ENCODE measurements around the gene APOA5.

DNA sequence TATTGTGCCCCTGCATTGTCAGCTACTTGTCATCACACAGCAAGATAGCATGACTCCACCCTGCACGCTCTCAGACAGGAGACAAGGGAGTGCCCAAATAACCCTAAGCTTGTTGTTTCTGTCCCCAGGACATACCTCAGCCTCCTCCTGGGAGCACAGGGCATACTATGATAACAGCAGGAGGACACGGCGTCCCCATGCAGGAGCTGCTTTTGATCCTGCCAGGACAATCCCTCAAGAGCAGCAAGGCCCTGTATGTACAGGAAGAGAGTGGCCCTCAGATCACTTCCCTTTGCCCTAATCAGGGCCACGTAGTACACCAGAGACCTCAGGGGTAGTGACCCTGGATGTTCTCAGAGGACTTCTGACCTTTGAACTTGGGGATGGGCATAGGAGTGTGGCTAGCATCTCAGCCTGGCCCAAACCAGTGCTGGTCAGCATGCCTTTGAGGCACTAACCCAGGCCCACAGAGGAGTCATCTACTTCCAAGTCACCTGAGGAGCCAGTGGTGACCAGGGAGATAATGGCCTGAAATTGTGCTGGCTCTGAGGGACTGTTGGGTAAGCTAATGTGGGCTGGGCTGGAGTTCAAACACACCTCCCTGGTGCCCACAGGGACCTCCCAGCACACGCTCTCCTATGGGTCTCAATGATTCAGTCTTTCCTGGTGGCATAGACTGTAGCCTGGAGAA lies 22.2 kb upstream of the APOA5 start:
- no peak for TF ChIP-seq TAF1 (IDR thresholded peaks at IDR 0.05; ENCODE audit: low read depth)
- TF ChIP-seq, protein P1, sequence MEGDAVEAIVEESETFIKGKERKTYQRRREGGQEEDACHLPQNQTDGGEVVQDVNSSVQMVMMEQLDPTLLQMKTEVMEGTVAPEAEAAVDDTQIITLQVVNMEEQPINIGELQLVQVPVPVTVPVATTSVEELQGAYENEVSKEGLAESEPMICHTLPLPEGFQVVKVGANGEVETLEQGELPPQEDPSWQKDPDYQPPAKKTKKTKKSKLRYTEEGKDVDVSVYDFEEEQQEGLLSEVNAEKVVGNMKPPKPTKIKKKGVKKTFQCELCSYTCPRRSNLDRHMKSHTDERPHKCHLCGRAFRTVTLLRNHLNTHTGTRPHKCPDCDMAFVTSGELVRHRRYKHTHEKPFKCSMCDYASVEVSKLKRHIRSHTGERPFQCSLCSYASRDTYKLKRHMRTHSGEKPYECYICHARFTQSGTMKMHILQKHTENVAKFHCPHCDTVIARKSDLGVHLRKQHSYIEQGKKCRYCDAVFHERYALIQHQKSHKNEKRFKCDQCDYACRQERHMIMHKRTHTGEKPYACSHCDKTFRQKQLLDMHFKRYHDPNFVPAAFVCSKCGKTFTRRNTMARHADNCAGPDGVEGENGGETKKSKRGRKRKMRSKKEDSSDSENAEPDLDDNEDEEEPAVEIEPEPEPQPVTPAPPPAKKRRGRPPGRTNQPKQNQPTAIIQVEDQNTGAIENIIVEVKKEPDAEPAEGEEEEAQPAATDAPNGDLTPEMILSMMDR (IDR thresholded peaks at IDR 0.05; ENCODE audit: poor library complexity, severe bottlenecking): no peak
- TF ChIP-seq EZH2 (IDR thresholded peaks at IDR 0.05; ENCODE audit: borderline replicate concordance, insufficient read depth, low read length, poor library complexity, severe bottlenecking): no peak
- TF ChIP-seq, protein P2, sequence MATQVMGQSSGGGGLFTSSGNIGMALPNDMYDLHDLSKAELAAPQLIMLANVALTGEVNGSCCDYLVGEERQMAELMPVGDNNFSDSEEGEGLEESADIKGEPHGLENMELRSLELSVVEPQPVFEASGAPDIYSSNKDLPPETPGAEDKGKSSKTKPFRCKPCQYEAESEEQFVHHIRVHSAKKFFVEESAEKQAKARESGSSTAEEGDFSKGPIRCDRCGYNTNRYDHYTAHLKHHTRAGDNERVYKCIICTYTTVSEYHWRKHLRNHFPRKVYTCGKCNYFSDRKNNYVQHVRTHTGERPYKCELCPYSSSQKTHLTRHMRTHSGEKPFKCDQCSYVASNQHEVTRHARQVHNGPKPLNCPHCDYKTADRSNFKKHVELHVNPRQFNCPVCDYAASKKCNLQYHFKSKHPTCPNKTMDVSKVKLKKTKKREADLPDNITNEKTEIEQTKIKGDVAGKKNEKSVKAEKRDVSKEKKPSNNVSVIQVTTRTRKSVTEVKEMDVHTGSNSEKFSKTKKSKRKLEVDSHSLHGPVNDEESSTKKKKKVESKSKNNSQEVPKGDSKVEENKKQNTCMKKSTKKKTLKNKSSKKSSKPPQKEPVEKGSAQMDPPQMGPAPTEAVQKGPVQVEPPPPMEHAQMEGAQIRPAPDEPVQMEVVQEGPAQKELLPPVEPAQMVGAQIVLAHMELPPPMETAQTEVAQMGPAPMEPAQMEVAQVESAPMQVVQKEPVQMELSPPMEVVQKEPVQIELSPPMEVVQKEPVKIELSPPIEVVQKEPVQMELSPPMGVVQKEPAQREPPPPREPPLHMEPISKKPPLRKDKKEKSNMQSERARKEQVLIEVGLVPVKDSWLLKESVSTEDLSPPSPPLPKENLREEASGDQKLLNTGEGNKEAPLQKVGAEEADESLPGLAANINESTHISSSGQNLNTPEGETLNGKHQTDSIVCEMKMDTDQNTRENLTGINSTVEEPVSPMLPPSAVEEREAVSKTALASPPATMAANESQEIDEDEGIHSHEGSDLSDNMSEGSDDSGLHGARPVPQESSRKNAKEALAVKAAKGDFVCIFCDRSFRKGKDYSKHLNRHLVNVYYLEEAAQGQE (IDR thresholded peaks at IDR 0.05; ENCODE audit: borderline replicate concordance): no peak
- TF ChIP-seq RAD21 (conservative IDR thresholded peaks at IDR 0.05): no peak
- no peak for TF ChIP-seq EP300 (conservative IDR thresholded peaks at IDR 0.05; ENCODE audit: poor library complexity, severe bottlenecking)
- TF ChIP-seq POLR2AphosphoS5 (IDR thresholded peaks at IDR 0.05): no peak
